Liver (tissue), 9 donors: ENCODE data around the gene USP28. TPM values are rescaled to one million over a fixed set of nuclear protein-coding genes. Genes with fewer than 3 reads are reported as not detected.

ENCODE experiments used
- DNase-seq: peaks from one replicate; pipeline ENCODE4 v3.0.0-alpha.2; 2017; ENCODE audit warnings: low spot score
- H3K27ac ChIP-seq, 2 donors: one replicate each; pipeline ENCODE4 v1.7.0; 2013; ENCODE audit warnings: inconsistent platforms in 2 of 2, low read length in 2 of 2, control low read depth in 1 of 2, low read depth in 1 of 2, mild to moderate bottlenecking in 1 of 2
- H3K27me3 ChIP-seq, 4 donors: one replicate each; pipeline versions ENCODE4 v1.6.1 to v1.7.0; 2013; ENCODE audit warnings: low read length in 3 of 4, inconsistent platforms in 1 of 4, mild to moderate bottlenecking in 1 of 4, moderate library complexity in 1 of 4; ENCODE audit not compliant: control insufficient read depth in 4 of 4, insufficient read depth in 4 of 4
- H3K36me3 ChIP-seq, 4 donors: one replicate each; pipeline versions ENCODE4 v1.6.1 to v1.7.0; 2013; ENCODE audit warnings: low read length in 3 of 4, mild to moderate bottlenecking in 3 of 4, low read depth in 1 of 4, moderate library complexity in 1 of 4; ENCODE audit not compliant: control insufficient read depth in 4 of 4, insufficient read depth in 3 of 4
- H3K4me1 ChIP-seq, 4 donors: one replicate each; pipeline versions ENCODE4 v1.6.1 to v1.7.0; 2013; ENCODE audit warnings: low read length in 3 of 4, mild to moderate bottlenecking in 3 of 4, moderate library complexity in 1 of 4; ENCODE audit not compliant: control insufficient read depth in 4 of 4, insufficient read depth in 4 of 4
- H3K4me3 ChIP-seq, 3 donors: one replicate each; pipeline versions ENCODE4 v1.6.1 to v1.7.0; 2013; ENCODE audit warnings: low read length in 3 of 3, control low read depth in 1 of 3, low read depth in 1 of 3, mild to moderate bottlenecking in 1 of 3
- H3K9ac ChIP-seq, 2 donors: one replicate each; pipeline ENCODE4 v1.7.0; 2013; ENCODE audit warnings: low read length in 2 of 2, mild to moderate bottlenecking in 2 of 2, moderate library complexity in 2 of 2, control low read depth in 1 of 2, low read depth in 1 of 2
- H3K9me3 ChIP-seq, 4 donors: one replicate each; pipeline versions ENCODE4 v1.6.1 to v1.7.0; 2013; ENCODE audit warnings: low read length in 3 of 4; ENCODE audit not compliant: control insufficient read depth in 4 of 4
- ATF3 ChIP-seq: IDR thresholded peaks from 2 replicates; pipeline ENCODE4 v1.6.1; 2016; ENCODE audit warnings: antibody characterized with exemption
- CTCF ChIP-seq: fragments of 150-350 bp; IDR thresholded peaks from 2 replicates; pipeline ENCODE4 v1.5.1; 2017; ENCODE audit warnings: improper control_type of control experiment, low read depth, low read length; ENCODE audit not compliant: missing input control
- FOXA1 ChIP-seq: IDR thresholded peaks from 2 replicates; pipeline ENCODE4 v1.6.1; 2016; ENCODE audit warnings: antibody characterized with exemption
- GABPA ChIP-seq, 2 donors: IDR thresholded peaks in 1 of 2; conservative IDR thresholded peaks in 1 of 2; 2 replicates each; pipeline ENCODE4 v1.6.1; 2016; ENCODE audit warnings: antibody characterized with exemption in 2 of 2, mild to moderate bottlenecking in 1 of 2, moderate library complexity in 1 of 2
- HNF4A ChIP-seq, 2 donors: conservative IDR thresholded peaks; 2 replicates each; pipeline ENCODE4 v1.6.1; 2016; ENCODE audit warnings: antibody characterized with exemption in 2 of 2, mild to moderate bottlenecking in 2 of 2
- JUND ChIP-seq, 2 donors: IDR thresholded peaks; 2 replicates each; pipeline ENCODE4 v1.6.1; 2016; ENCODE audit warnings: antibody characterized with exemption in 2 of 2
- MAX ChIP-seq: IDR thresholded peaks from 2 replicates; pipeline ENCODE4 v1.6.1; 2016; ENCODE audit warnings: antibody characterized with exemption
- RAD21 ChIP-seq, 2 donors: IDR thresholded peaks; 2 replicates each; pipeline ENCODE4 v1.6.1; 2016; ENCODE audit warnings: antibody characterized with exemption in 2 of 2, mild to moderate bottlenecking in 2 of 2
- RXRA ChIP-seq, 2 donors: IDR thresholded peaks; 2 replicates each; pipeline ENCODE4 v1.6.1; 2017 to 2018; ENCODE audit warnings: antibody characterized with exemption in 2 of 2, mild to moderate bottlenecking in 1 of 2
- SP1 ChIP-seq: IDR thresholded peaks from 2 replicates; pipeline ENCODE4 v1.6.1; 2018; ENCODE audit warnings: antibody characterized with exemption, mild to moderate bottlenecking
- ZBTB33 ChIP-seq: IDR thresholded peaks from 2 replicates; pipeline ENCODE4 v1.6.1; 2016; ENCODE audit warnings: antibody characterized with exemption
- WGBS: extraction: QIAGEN DNeasy Blood & Tissue Kit; methylation state at CpG from one replicate; pipeline ENCODE4 v1.1.7; 2013; 5-methylcytosine and 5-hydroxymethylcytosine counted together
- polyA plus RNA-seq, 2 donors: library from polyadenylated mRNA; stranded (reverse) in 1 of 2; unstranded in 1 of 2; fragments of 200-250 nt in 1 of 2; fragments of >200 nt in 1 of 2; fragmentation: Nextera tagmentation in 1 of 2; extraction: Ambion mirVana in 1 of 2; gene quantifications; one replicate each; pipeline versions ENCODE4 v1.2.1 to v1.2.3, GENCODE V29; 2013 to 2015
- total RNA-seq, 2 donors: library from RNA; depleted of rRNA; stranded (reverse); fragments of >200 nt; gene quantifications; one replicate each; pipeline ENCODE4 v1.2.3, GENCODE V29; 2014
- donor health status: healthy.
- donor health status: healthy.
- donor health status: healthy.
- donor health status: healthy.
- donor health status: healthy.

Gene USP28
- total and polyA plus RNA-seq, 4 donors, result 5.1 to 20.3 (median 8.8) TPM

- TF ChIP-seq ZBTB33, result no peak
Observed at GRCh38 chr11:113805640-113806039, 69.7 kb downstream of the USP28 start (continued).

GRCh38 chr11:113802621-113803020 lies 72.8 kb downstream of the USP28 start:
- Histone ChIP-seq H3K4me1 (no peaks in the 10 kb centered on the region), H3K4me3 (no peak overlapping the region), H3K27ac (no peak overlapping the region), H3K9ac (no peak overlapping the region), H3K9me3 (no peaks in the 10 kb centered on the region), H3K36me3 (peaks cover 5 to 49% (median 31%) of the 10 kb centered on the region in 4 donors), H3K27me3 (no peaks in the 10 kb centered on the region)
- no peak for DNase-seq
- TF ChIP-seq GABPA (IDR thresholded peaks at IDR 0.05 in 1 of 2, conservative IDR thresholded peaks at IDR 0.05 in 1 of 2) (no peak), JUND (IDR thresholded peaks at IDR 0.05) (no peak), SP1 (no peak), ATF3 (no peak), MAX (no peak), FOXA1 (no peak), CTCF (no peak), RXRA (IDR thresholded peaks at IDR 0.05) (no peak), HNF4A (conservative IDR thresholded peaks at IDR 0.05) (no peak)

GRCh38 chr11:113796663-113797259 lies 78.6 kb downstream of the USP28 start:
- DNase-seq, result no peak
- H3K4me3 ChIP-seq, result no peak overlapping the region
- WGBS, result 69% methylated on average over 3 of the region's 3 CpGs

More at GRCh38 chr11:113796663-113797259, 78.6 kb downstream of the USP28 start:
- peak; percentile 69 for TF ChIP-seq CTCF
- peak; percentile 72 to 82 for TF ChIP-seq RAD21 (IDR thresholded peaks at IDR 0.05)
- TF ChIP-seq MAX, result no peak
- Histone ChIP-seq H3K9ac (no peak overlapping the region), H3K4me1 (no peaks in the 10 kb centered on the region), H3K27ac (no peak overlapping the region), H3K27me3 (no peaks in the 10 kb centered on the region), H3K9me3 (no peaks in the 10 kb centered on the region), H3K36me3 (peaks cover 0 to 21% (median 16%) of the 10 kb centered on the region in 4 donors)
